NCI-H2196 (cell line): ENCODE measurements around the gene TMOD2.

Experiments used
- DNase-seq: peaks from one replicate; lab custom pipeline; 2025; ENCODE audit not compliant: unreplicated experiment; lab: John Stamatoyannopoulos, UW

TMOD2 gene

GRCh38 chr15:51735228-51736010 is 16.0 kb upstream of the TMOD2 start:
- no peak for DNase-seq

- no peak for DNase-seq
Measured at GRCh38 chr15:51736069-51736468, 15.3 kb upstream of the TMOD2 start.

GRCh38 chr15:51736751-51737521 is 14.5 kb upstream of the TMOD2 start:
- DNase-seq: peak; percentile 35

GRCh38 chr15:51737522-51738305 is 13.7 kb upstream of the TMOD2 start, which contains the start of gene LYSMD2:
Gene LYSMD2, minus strand, starts transcription at chr15:51737655. Its CDS starts 33 bp downstream, at chr15:51737622.
- DNase-seq: peak; percentile 35

GRCh38 chr15:51738553-51738952 is 12.8 kb upstream of the TMOD2 start:
- no peak for DNase-seq

DNA sequence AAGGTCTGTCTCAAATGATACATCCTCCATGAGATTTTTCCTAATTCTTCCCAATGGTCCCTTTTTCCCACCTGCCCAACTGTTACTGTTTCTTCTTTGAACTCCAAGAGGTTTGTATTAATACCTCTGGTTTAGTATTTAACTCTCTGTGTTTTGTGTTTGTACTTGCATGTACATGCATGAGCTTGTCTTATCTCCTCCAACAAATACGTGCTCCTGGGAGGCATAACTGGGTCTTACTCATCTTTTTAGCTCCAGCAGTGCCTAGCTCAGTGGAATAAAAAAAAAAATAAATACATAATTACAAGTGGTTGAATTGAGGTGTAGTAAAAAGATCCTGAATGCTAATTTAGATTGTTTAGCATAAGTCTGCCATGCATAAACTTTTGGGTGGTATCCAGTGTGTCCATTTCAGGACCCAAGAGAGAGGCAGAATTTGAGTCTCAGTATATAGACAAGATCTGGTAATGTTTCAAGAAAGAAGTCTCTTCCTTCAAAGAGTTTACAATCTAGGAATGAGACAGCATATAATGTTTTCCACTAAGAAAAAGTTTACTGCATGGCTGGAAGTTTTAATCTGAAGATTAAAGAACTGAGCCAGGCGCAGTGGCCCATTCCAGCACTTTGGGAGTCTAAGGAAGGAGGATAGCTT is 12.2 kb upstream of the TMOD2 start:
- no peak for DNase-seq

DNA sequence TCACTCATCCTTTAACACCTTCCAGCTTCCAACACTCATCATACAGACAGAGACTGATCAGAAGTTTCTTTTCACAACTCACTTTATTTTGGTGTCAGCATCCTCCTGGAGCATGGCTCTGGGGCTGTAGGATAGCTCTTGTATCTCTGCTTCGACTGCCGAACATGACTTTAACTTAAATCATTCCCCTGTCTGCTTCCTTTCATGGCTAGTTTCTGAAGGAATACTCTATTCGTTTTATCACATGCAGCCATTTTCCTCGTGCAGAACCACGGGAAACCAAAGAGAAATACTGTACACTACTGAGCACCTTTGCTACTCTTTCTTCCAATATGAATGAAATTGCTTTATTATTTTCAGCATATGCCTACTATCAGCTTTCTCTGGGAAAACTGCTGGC is 2.1 kb upstream of the TMOD2 start:
- DNase-seq: no peak

- DNase-seq: no peak
Measured at GRCh38 chr15:51750186-51750585, 1.2 kb upstream of the TMOD2 start.

- no peak for DNase-seq
Measured at GRCh38 chr15:51751697-51752683, 593 bp downstream of the TMOD2 start.

DNA sequence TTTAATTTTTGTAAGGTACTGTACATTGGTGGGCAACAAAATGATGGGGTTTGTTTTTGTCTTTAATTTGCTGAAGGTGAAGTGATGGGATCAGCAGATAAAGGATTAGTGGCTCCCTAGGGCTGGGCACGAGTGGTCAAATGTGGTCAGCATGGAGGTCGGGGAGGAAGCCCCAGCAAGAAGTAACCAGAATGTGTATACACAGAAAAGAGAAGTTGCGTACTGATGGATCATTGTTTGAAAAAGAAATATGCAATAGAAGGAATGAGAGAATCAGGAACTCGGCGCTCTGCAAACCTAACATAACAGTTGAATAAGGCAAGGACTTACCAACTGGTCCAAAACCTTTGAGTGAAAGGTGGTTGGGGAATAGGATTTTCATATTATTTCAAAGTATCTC is 1.5 kb downstream of the TMOD2 start:
- DNase-seq: no peak

DNA sequence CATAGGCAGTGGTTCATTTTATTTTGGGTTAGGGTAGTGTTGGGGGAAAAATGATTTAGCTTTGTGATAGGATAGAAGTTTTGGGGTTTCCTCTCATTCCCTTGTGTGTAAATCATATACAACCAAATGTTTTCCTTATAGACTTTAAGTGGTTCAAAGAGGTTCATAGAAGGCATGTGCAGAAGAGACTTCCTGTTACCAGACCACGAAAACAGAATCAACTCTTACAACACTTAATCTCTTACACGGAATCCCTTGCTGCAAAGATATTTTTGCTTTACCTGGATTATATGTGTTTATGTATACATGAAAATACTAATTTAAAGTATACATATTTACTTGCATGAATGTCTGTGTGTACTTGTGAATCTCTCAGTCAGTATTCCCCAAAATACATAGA is 2.9 kb downstream of the TMOD2 start:
- DNase-seq: no peak

GRCh38 chr15:51755790-51756189 is 4.4 kb downstream of the TMOD2 start:
- DNase-seq: no peak

DNA sequence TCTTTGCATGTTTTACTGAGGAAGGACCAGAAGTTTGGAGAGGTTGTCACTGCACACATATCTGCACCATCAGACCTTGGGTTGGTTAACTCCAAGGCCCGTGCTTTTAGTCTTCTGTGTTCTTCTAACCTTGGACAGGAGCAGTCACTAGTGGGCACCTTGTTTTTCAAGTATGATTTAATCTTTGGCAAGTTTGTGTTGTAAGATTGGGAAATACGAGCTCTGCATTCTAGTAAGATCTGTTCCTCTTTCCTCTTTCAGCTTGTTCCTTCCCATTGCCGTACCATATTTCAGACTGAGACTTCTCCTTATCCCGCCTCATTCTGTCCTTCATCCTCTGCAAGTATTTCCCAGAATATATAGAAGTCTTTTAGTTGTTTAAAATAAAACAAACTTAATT is 5.1 kb downstream of the TMOD2 start:
- DNase-seq: no peak

GRCh38 chr15:51757450-51757849 is 6.1 kb downstream of the TMOD2 start:
- DNase-seq: no peak

DNA sequence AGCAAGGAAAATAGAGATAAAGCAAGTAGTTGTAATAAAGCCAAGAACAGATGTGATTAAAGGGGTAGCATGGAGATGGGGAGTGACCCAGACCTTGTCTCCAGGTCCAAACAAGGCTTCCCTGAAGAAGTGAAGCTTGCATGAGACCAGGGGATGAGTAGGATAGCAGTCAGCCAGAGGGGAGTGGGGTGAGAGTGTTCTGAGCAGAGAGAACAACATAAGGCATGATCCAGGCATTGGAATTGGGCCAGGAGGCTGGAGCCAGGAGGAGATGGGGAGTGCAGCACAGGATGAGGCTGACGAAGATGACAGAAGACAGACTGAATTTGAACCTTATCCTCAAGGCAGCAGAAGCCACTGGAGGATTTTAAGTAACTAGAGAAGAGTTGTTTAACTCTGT is 7.2 kb downstream of the TMOD2 start:
- DNase-seq: peak; percentile 23

DNA sequence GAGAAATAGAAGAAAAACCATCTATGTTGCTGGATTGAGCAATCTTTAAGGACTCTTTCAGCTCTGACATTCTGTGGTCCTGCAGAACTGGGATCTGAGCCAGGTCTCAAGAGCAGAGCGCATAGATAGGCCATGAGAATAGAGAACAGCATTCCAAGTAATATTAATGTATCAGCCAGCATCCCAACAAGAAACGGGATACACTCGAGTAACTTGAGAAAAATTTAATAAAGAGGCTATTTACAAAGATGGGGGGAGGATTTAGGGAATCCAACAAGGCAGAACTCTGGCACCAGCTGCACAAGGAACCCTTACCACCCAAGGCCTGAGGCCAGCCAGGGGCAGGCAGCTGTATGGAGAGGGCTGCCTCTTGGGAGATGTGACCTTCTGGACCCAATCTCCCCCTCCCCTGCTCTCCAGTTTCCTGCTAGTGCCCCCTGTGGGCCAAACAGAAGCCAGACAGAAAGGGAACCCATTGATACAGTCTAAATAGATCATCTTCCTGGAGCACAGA is 8.2 kb downstream of the TMOD2 start:
- DNase-seq: peak; percentile 66

GRCh38 chr15:51760805-51761204 is 9.4 kb downstream of the TMOD2 start:
- DNase-seq: no peak

DNA sequence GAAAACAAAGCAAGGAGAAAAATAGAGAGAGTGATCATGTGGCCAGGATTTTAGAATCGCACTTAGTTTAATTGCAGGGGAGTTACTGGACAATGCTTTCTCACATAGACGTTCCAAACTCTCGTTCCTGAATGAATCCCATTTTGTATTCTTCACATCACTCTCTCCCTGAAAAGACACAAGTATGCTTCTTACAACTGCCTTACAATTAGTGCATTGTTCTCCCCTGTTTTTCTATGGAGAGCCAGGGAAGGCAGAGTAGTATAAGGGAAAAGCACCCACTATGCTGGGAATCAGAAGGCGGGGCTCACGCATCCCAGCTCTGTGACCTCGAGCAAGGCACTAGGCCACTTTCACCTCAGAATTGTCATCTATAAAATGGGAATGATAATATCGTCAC is 14.4 kb downstream of the TMOD2 start:
- DNase-seq: no peak

GRCh38 chr15:51766341-51766740 is 14.9 kb downstream of the TMOD2 start:
- DNase-seq: no peak

- no peak for DNase-seq
Measured at GRCh38 chr15:51768018-51768417, 16.6 kb downstream of the TMOD2 start.
